Ovary (tissue), 9 donors: ENCODE data around the gene RNF187. TPM values are rescaled to one million over a fixed set of nuclear protein-coding genes. Genes with fewer than 3 reads are reported as not detected.
A peak's percentile ranks its signal among the peaks of the same experiment; 100 is the strongest.

ENCODE experiments used
- DNase-seq, 5 donors: peaks; one replicate each; pipeline ENCODE4 v3.0.0-alpha.2; 2019 to 2020
- H3K27ac ChIP-seq, 2 donors: fragments of 200-600 bp; one replicate each; pipeline versions ENCODE4 v1.5.1 to v1.8.0; 2019 to 2022
- H3K27me3 ChIP-seq: fragments of 200-600 bp; one replicate; pipeline ENCODE4 v1.8.0; 2022
- H3K36me3 ChIP-seq: fragments of 200-600 bp; sonication (generic); one replicate; pipeline ENCODE4 v1.5.1; 2019
- H3K4me1 ChIP-seq: one replicate; pipeline ENCODE4 v1.8.1; 2013; ENCODE audit warnings: mild to moderate bottlenecking, moderate library complexity; ENCODE audit not compliant: insufficient read depth
- H3K4me3 ChIP-seq: fragments of 200-600 bp; sonication (generic); one replicate; pipeline ENCODE4 v1.5.1; 2017
- H3K9me3 ChIP-seq, 2 donors: fragments of 200-600 bp in 1 of 2; sonication (generic) in 1 of 2; one replicate each; pipeline versions ENCODE4 v1.5.1 to v1.8.1; 2013 to 2019; ENCODE audit warnings: mild to moderate bottlenecking in 1 of 2, moderate library complexity in 1 of 2
- CTCF ChIP-seq, 3 donors: fragments of 450-650 bp in 2 of 3; fragments of 200-600 bp in 1 of 3; IDR thresholded peaks; one replicate each; pipeline versions ENCODE4 v1.5.1 to v1.8.0; 2016 to 2022; ENCODE audit warnings: antibody characterized with exemption in 3 of 3, mild to moderate bottlenecking in 1 of 3
- EP300 ChIP-seq: sonication (generic); formaldehyde crosslinking; IDR thresholded peaks from one replicate; pipeline ENCODE4 v1.6.1; 2017; ENCODE audit warnings: antibody characterized with exemption
- POLR2A ChIP-seq: fragments of 450-650 bp; IDR thresholded peaks from one replicate; pipeline ENCODE4 v1.6.1; 2017; ENCODE audit warnings: antibody characterized with exemption, mild to moderate bottlenecking, moderate library complexity
- WGBS, 3 donors: extraction: QIAGEN DNeasy Blood & Tissue Kit in 1 of 3; methylation state at CpG; one replicate each; pipeline versions ENCODE4 v1.1.5 to v1.1.7; 2013 to 2017; 5-methylcytosine and 5-hydroxymethylcytosine counted together
- intact Hi-C, 4 donors: fragments of 100-400 bp; cut with DNase I; formaldehyde crosslinking; loops; one replicate each; pipeline versions ENCODE4 v1.11.0 to v1.15.1; 2022 to 2023
- polyA plus RNA-seq, 2 donors: library from polyadenylated mRNA; stranded (reverse); fragments of 200-250 nt in 1 of 2; fragments of 350-450 nt in 1 of 2; fragmentation: Illumina TruSeq in 1 of 2; extraction: RNeasy Lipid Tissue Mini Kit (QIAGEN cat#74804) in 1 of 2; gene quantifications; one replicate each; pipeline ENCODE4 v1.2.3, GENCODE V29; 2013 to 2014
- total RNA-seq, 7 donors: library from RNA; depleted of rRNA in 2 of 7; stranded (reverse); fragments of >200 nt in 2 of 7; fragmentation: NEBNext Ultra II Directional in 3 of 7; extraction: Animal tissue kit (Norgen Biotek cat#: 25700) in 3 of 7; gene quantifications; one replicate each; pipeline versions ENCODE4 v1.1.0 to v1.2.4, GENCODE V29; 2016 to 2023
- donor health status: DM: no; HTN: no; CAD: no; lungs with moderate emphysema.
- donor health status: DM: no; HTN: no; CAD: no.
- donor health status: Bipolar disorder and iron deficiency.
- donor health status: DM: yes; HTN: yes; CAD: no.
- donor health status: DM: no; HTN: no; CAD: no.
- donor health status: DM: yes; HTN: yes; CAD: no.

RNF187 gene
- total and polyA plus RNA-seq, 9 donors = 32.2 to 165 (median 109) TPM

- Histone ChIP-seq H3K4me1 (peaks cover 2% of the 10 kb centered on the region), H3K27me3 (peaks cover 4% of the 10 kb centered on the region), H3K36me3 (no peaks in the 10 kb centered on the region), H3K9me3 (no peaks in the 10 kb centered on the region), H3K27ac (no peak overlapping the region), H3K4me3 (no peak overlapping the region)
- 72 to 78% (median 76%) methylated on average over 5 of the region's 5 CpGs for WGBS, 3 donors
- intact Hi-C loops = no loop called here
- TF ChIP-seq EP300 = no peak
- TF ChIP-seq CTCF (IDR thresholded peaks at IDR 0.05) = no peak
- TF ChIP-seq POLR2A = no peak
- DNase-seq = no peak
Measured at GRCh38 chr1:228462560-228462959, 24.6 kb upstream of the RNF187 start.

GRCh38 chr1:228463009-228463558 is 24.1 kb upstream of the RNF187 start:
- H3K36me3 ChIP-seq = no peaks in the 10 kb centered on the region
- TF ChIP-seq POLR2A (no peak), CTCF (IDR thresholded peaks at IDR 0.05) (no peak), EP300 (no peak)
- no peak for DNase-seq
- H3K27ac ChIP-seq = no peak overlapping the region
- H3K4me1 ChIP-seq = peaks cover 2% of the 10 kb centered on the region
- H3K27me3 ChIP-seq = peaks cover 4% of the 10 kb centered on the region
- intact Hi-C loops = no loop called here
- WGBS, 3 donors = 50 to 58% (median 55%) methylated on average over 7 of the region's 7 CpGs
- H3K4me3 ChIP-seq = no peak overlapping the region
- no peaks in the 10 kb centered on the region for H3K9me3 ChIP-seq

- intact Hi-C loops = no loop called here
- Histone ChIP-seq H3K36me3 (no peaks in the 10 kb centered on the region), H3K27ac (no peak overlapping the region), H3K9me3 (no peaks in the 10 kb centered on the region), H3K4me1 (peaks cover 2% of the 10 kb centered on the region), H3K27me3 (peaks cover 7% of the 10 kb centered on the region), H3K4me3 (no peak overlapping the region)
- TF ChIP-seq POLR2A = no peak
- TF ChIP-seq CTCF (IDR thresholded peaks at IDR 0.05) = no peak
- TF ChIP-seq EP300 = no peak
- WGBS, 3 donors = 1 to 2% (median 1%) methylated on average over 50 to 54 of the region's 56 CpGs
- DNase-seq = peak in 1 of 5 donors; percentile 51
Measured at GRCh38 chr1:228463559-228464455, 23.4 kb upstream of the RNF187 start.

DNA sequence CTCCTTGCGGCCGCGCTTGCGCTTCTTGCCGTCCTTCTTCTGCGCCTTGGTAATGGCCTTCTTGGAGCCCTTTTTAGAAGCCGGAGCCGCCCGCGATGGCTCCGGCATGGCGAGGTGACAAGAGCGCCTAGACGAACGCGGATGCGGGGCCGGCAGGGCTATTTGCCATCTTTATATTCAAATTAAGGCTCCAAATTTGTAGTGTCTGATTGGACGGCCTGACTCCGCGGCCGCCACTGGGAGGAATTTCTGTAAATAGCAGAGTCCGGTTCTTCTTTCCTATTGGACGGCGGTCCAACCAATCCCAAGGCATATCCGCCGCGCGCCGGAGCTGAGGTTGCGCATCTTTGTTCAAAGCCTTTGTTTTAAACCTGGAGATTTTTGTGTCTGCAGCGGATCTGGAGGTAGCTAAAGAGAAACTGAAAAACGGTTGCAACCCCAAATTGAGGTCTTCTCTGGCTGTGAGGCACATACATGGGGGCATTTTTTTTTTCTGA is 22.6 kb upstream of the RNF187 start:
- no peak for TF ChIP-seq CTCF (IDR thresholded peaks at IDR 0.05)
- TF ChIP-seq POLR2A = no peak
- no peak for TF ChIP-seq EP300
- no peak overlapping the region for H3K4me3 ChIP-seq
- no peaks in the 10 kb centered on the region for H3K36me3 ChIP-seq
- intact Hi-C loops = no loop called here
- H3K4me1 ChIP-seq = peaks cover 2% of the 10 kb centered on the region
- no peak overlapping the region for H3K27ac ChIP-seq
- peaks cover 8% of the 10 kb centered on the region for H3K27me3 ChIP-seq
- no peaks in the 10 kb centered on the region for H3K9me3 ChIP-seq
- DNase-seq = peak; percentile 36 to 69 (median 42)
- WGBS, 3 donors = 2% methylated on average over 24 to 33 of the region's 33 CpGs
